ENCODE data around the gene TTLL10. TPM values are rescaled to one million over a fixed set of nuclear protein-coding genes. Genes with fewer than 3 reads are reported as not detected.

The TTLL10 gene
- total RNA-seq, 1 experiment from 2014 or later, result 0.68 TPM

GRCh38 chr1:1208713-1209433, 35.2 kb downstream of the TTLL10 start:
- H3K79me2 ChIP-seq (ENCODE audit: insufficient read depth, low read length), result no peaks in the 10 kb centered on the region
- H3K27ac ChIP-seq (ENCODE audit: insufficient read length, low read depth, low read length), result no peak overlapping the region
- no peak for DNase-seq
- H3K4me2 ChIP-seq (ENCODE audit: insufficient read depth, insufficient read length, low read length), result no peak overlapping the region
- no peak overlapping the region for H3K9ac ChIP-seq (ENCODE audit: extremely low read depth, insufficient read length, low read length)
- no peak overlapping the region for H3K23ac ChIP-seq (ENCODE audit: insufficient read length, low read depth, low read length)
- no peak overlapping the region for H4K8ac ChIP-seq (replicated peaks; ENCODE audit: insufficient read length, low read depth, low read length)
- H2BK12ac ChIP-seq (ENCODE audit: insufficient read length, low read depth, low read length), result no peak overlapping the region
- H3T11ph ChIP-seq (ENCODE audit: low read length), result no peak overlapping the region
- no peak overlapping the region for H3K14ac ChIP-seq (ENCODE audit: insufficient read depth, low read length)
- no peak overlapping the region for H3K56ac ChIP-seq (ENCODE audit: insufficient read length, low read depth, low read length)
- no peaks in the 10 kb centered on the region for H3K36me3 Mint-ChIP-seq (ENCODE audit: insufficient read depth in 1 of 3, low read depth in 3 of 3)
- H2AFZ ChIP-seq (ENCODE audit: low read length), result no peak overlapping the region
- no peak overlapping the region for H2AK5ac ChIP-seq (ENCODE audit: insufficient read length, low read length)
- H3K4me1 Mint-ChIP-seq, result peaks cover 2 to 6% of the 10 kb centered on the region in 2 experiments; a peak in 2 of 4 replicates
- no peak overlapping the region for H3K4me3 Mint-ChIP-seq
- H4K91ac ChIP-seq (ENCODE audit: insufficient read length, low read depth, low read length), result no peak overlapping the region
- no peak overlapping the region for H2BK20ac ChIP-seq (ENCODE audit: low read depth, low read length, poor library complexity, severe bottlenecking)
- no peak overlapping the region for H3K18ac ChIP-seq (ENCODE audit: insufficient read length, low read depth, low read length)
- H3K27me3 ChIP-seq (ENCODE audit: insufficient read depth, low read length), result no peaks in the 10 kb centered on the region; the same call in 1 of the 2 replicates
- H4K5ac ChIP-seq (ENCODE audit: insufficient read length, low read depth, low read length), result no peak overlapping the region
- H3K9me3 ChIP-seq (ENCODE audit: control insufficient read depth, low read depth, low read length), result no peaks in the 10 kb centered on the region
- peaks cover 1% of the 10 kb centered on the region for H3K23me2 ChIP-seq (ENCODE audit: insufficient read length, low read depth, low read length, poor library complexity, severe bottlenecking)
- H3K27me3 Mint-ChIP-seq (ENCODE audit: low read depth), result peaks cover 15% of the 10 kb centered on the region
- H4K20me1 ChIP-seq (ENCODE audit: control insufficient read depth, insufficient read depth, insufficient read length), result no peaks in the 10 kb centered on the region
- TF ChIP-seq CTCF (conservative IDR thresholded peaks at IDR 0.05), result no peak
- no peak overlapping the region for H2BK5ac ChIP-seq (ENCODE audit: insufficient read length, low read length)
- no peak overlapping the region for H2BK15ac ChIP-seq (ENCODE audit: low read depth, low read length)
- no peaks in the 10 kb centered on the region for H3K79me1 ChIP-seq (ENCODE audit: insufficient read depth, low read depth, low read length, poor library complexity, severe bottlenecking)
- H2BK120ac ChIP-seq (ENCODE audit: low read depth, low read length, poor library complexity, severe bottlenecking), result no peak overlapping the region
- no CpG with 5 or more reads among the region's 38 CpGs for WGBS (ENCODE audit: extremely low coverage, insufficient read length, low lambda C conversion rate)
- H3K4me1 ChIP-seq (ENCODE audit: insufficient read depth, low read length), result no peaks in the 10 kb centered on the region
- peak overlapping the region in 1 of 3 experiments; percentile 93; a peak in 1 of 7 replicates for H3K27ac Mint-ChIP-seq
- H3K9me3 Mint-ChIP-seq, result no peaks in the 10 kb centered on the region
- no peak overlapping the region for H3K4ac ChIP-seq (ENCODE audit: low read depth, low read length)

Data from H9 (cell line).